Lower leg skin (tissue), 4 donors: ENCODE data around the gene TAAR2. TPM values are rescaled to one million over a fixed set of nuclear protein-coding genes. Genes with fewer than 3 reads are reported as not detected.

Experiments
- DNase-seq, 2 donors: peaks; one replicate each; pipeline ENCODE4 v3.0.0-alpha.2; 2019; ENCODE audit warnings: low spot score in 2 of 2
- H3K4me3 ChIP-seq: fragments of 200-600 bp; sonication (generic); 2 replicates; pipeline ENCODE4 v1.5.1; 2017; ENCODE audit warnings: mild to moderate bottlenecking, low read depth; ENCODE audit not compliant: poor library complexity, severe bottlenecking
- POLR2A ChIP-seq, 2 donors: fragments of 450-650 bp; IDR thresholded peaks; one replicate each; pipeline ENCODE4 v1.6.1; 2016 to 2017; ENCODE audit warnings: antibody characterized with exemption in 2 of 2, mild to moderate bottlenecking in 1 of 2, moderate library complexity in 1 of 2
- WGBS, 2 donors: methylation state at CpG; one replicate each; pipeline ENCODE4 v1.1.5; 2018; 5-methylcytosine and 5-hydroxymethylcytosine counted together
- intact Hi-C: fragments of 100-400 bp; cut with DNase I; formaldehyde crosslinking; loops from one replicate; pipeline ENCODE4 v1.15.0; 2023; ENCODE audit warnings: low total_unique reads
- total RNA-seq, 4 donors: library from RNA; depleted of rRNA; stranded (reverse); fragments of >200 nt; gene quantifications; one replicate each; pipeline ENCODE4 v1.1.0, GENCODE V29; 2016
- TF ChIP-seq, protein P1 (sequence below), 3 donors: fragments of 450-650 bp; IDR thresholded peaks; one replicate each; pipeline ENCODE4 v1.5.1; 2016; ENCODE audit warnings: antibody characterized with exemption in 3 of 3, mild to moderate bottlenecking in 3 of 3, moderate library complexity in 2 of 3

The TAAR2 gene
- total RNA-seq, 4 donors from 2014 or later, result not detected

GRCh38 chr6:132596201-132596600 is 27.9 kb downstream of the TAAR2 start:
- WGBS, 2 donors, result 67 to 89% methylated on average over 6 of the region's 6 CpGs
- no peak for DNase-seq
- no peak overlapping the region for H3K4me3 ChIP-seq
- TF ChIP-seq POLR2A (IDR thresholded peaks at IDR 0.05), result no peak
- TF ChIP-seq, protein P1, sequence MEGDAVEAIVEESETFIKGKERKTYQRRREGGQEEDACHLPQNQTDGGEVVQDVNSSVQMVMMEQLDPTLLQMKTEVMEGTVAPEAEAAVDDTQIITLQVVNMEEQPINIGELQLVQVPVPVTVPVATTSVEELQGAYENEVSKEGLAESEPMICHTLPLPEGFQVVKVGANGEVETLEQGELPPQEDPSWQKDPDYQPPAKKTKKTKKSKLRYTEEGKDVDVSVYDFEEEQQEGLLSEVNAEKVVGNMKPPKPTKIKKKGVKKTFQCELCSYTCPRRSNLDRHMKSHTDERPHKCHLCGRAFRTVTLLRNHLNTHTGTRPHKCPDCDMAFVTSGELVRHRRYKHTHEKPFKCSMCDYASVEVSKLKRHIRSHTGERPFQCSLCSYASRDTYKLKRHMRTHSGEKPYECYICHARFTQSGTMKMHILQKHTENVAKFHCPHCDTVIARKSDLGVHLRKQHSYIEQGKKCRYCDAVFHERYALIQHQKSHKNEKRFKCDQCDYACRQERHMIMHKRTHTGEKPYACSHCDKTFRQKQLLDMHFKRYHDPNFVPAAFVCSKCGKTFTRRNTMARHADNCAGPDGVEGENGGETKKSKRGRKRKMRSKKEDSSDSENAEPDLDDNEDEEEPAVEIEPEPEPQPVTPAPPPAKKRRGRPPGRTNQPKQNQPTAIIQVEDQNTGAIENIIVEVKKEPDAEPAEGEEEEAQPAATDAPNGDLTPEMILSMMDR (IDR thresholded peaks at IDR 0.05), result no peak
- intact Hi-C loops, result no loop called here

DNA sequence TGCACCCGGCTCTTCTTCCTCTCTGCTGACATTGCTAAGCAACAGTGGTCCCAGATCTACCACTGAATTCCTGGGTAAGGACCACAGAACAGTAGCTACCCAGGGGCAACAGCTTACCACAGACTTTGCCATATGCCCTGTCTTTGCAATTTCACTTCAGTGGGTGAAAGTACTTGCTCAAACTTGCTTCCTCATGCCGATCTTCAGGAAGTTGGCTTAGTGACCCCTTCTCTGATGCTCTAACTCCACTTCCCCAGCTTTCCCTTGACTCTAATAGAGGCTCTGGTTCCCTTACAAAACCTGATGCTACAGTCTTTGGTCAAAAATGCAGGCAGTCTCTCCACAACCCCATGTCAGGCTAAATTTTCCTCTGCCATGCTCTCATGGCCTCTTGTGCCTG is 31.2 kb downstream of the TAAR2 start:
- intact Hi-C loops, result no loop called here
- WGBS, 2 donors, result 52 to 58% methylated on average over 2 of the region's 2 CpGs
- H3K4me3 ChIP-seq, result no peak overlapping the region
- TF ChIP-seq, protein P1 (IDR thresholded peaks at IDR 0.05), result no peak
- no peak for TF ChIP-seq POLR2A (IDR thresholded peaks at IDR 0.05)
- no peak for DNase-seq

- TF ChIP-seq, protein P1 (IDR thresholded peaks at IDR 0.05), result no peak
- TF ChIP-seq POLR2A (IDR thresholded peaks at IDR 0.05), result no peak
- no peak overlapping the region for H3K4me3 ChIP-seq
- intact Hi-C loops, result no loop called here
- no peak for DNase-seq
- 83% methylated on average over 1 of the region's 1 CpG for WGBS, 2 donors
Observed at GRCh38 chr6:132590362-132590761, 33.7 kb downstream of the TAAR2 start.

DNA sequence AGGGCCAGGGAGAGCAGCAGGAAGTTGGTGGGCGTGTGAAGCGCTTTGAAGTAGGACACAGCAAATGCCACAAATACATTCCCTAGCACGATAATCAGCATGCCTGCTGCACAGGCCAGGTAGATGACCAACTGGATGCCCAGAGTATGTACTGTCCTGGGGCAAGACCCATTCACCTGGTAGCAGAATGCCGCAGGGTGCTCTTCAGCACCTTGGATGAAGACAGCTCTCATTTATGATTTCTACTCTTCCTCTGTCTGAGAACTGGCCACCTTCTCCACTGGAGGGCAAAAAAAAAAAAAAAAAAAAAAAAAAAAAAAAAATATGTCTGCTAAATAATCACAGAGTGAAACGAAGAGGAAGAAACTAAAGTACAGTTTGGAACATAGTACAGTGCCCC is 34.6 kb downstream of the TAAR2 start, which contains the start of gene TAAR5:
Gene TAAR5 (minus strand): TSS at position 288 of the 400 bp plus-strand sequence. CDS start 55 bp downstream, at position 233.
- WGBS, 2 donors, result 71 to 83% methylated on average over 5 of the region's 5 CpGs
- no peak for TF ChIP-seq POLR2A (IDR thresholded peaks at IDR 0.05)
- TF ChIP-seq, protein P1 (IDR thresholded peaks at IDR 0.05), result no peak
- no peak within 1 kb of the TSS for H3K4me3 ChIP-seq
- intact Hi-C loops, result no loop called here
- no peak for DNase-seq

DNA sequence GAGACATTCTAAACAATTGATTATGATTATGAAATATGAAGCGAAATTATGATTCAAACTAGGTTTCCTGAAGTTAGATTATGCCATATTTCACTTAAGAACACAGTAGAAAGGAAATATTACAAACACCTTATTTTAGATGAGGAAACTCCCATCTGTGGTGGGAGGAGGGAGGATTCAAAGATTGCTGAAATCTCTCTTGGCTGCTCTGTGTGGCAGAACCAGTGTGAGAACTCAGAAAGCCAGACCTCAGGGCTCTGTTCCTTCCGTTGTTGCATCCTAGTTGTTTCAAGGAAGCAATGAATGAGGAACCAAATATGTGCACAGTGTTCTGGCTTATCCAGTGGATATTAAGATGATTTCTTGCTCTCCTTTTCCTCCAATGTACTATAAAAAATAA is 36.7 kb downstream of the TAAR2 start:
- no peak for DNase-seq
- 57 to 62% methylated on average over 2 of the region's 2 CpGs for WGBS, 2 donors
- TF ChIP-seq POLR2A (IDR thresholded peaks at IDR 0.05), result no peak
- TF ChIP-seq, protein P1 (IDR thresholded peaks at IDR 0.05), result no peak
- intact Hi-C loops, result no loop called here
- no peak overlapping the region for H3K4me3 ChIP-seq

GRCh38 chr6:132584698-132585097 is 39.4 kb downstream of the TAAR2 start:
- H3K4me3 ChIP-seq, result no peak overlapping the region
- 73 to 77% methylated on average over 1 of the region's 1 CpG for WGBS, 2 donors
- intact Hi-C loops, result no loop called here
- TF ChIP-seq, protein P1 (IDR thresholded peaks at IDR 0.05), result no peak
- no peak for TF ChIP-seq POLR2A (IDR thresholded peaks at IDR 0.05)
- no peak for DNase-seq
